GM12865 (cell line): ENCODE results near the gene NHEJ1.
A peak's percentile ranks its signal among the peaks of the same experiment; 100 is the strongest.

ENCODE experiments used
- DNase-seq: peaks from one replicate; pipeline ENCODE4 v3.0.0; 2010; ENCODE audit warnings: low read depth
- H3K4me3 ChIP-seq: 2 replicates; pipeline ENCODE4 v1.5.1; 2011; ENCODE audit warnings: mild to moderate bottlenecking, low read depth, low read length, control low read depth
- TF ChIP-seq, protein P1 (sequence below): IDR thresholded peaks from 2 replicates; pipeline ENCODE4 v1.5.1; 2011; ENCODE audit warnings: low read length, control low read depth, low read depth, inconsistent platforms; ENCODE audit not compliant: insufficient read depth; ENCODE audit errors: missing control alignments

NHEJ1 gene

DNA sequence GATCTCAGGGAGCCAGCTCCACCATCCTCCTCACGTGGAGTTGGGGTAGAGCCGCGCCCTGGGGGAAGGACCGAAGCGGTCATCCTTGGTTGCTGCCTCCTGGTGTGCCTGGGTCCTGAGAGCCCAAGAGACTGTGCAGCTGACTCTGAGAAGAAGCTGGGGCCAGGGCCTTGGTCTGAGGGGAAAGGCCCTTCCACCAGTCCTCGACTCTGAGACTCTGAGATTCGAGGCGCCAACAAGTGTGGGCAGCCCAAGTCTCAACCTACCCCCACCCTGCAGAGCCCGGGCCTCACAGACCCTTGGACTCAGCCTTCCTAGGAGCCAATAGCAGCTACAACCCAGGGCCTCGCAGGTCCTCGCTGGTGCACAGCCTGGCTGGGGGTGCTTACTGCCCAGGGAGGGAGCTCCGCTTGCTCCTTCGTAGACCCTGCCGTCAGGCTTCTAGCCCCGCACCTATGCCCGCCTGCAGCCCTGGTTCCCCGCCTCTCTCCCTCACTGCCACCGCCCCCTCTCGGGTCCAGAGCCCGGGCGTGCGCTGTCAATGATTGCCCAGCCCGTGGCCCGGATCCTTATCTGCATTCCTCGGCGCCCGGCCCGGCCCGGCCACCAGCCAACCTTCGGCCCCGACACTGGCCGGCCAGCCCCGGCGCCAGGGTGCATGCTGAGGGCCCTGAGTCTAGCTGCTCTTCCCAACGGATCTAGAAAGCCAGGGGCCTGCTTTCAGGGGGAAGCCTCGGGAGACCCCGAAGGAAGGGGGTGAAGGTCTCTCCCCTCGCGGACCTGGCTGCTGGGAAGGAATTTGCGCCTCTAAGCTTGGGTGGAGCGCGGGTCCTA is 101.9 kb downstream of the NHEJ1 start:
- H3K4me3 ChIP-seq: no peak overlapping the region
- no peak for DNase-seq
- TF ChIP-seq, protein P1, sequence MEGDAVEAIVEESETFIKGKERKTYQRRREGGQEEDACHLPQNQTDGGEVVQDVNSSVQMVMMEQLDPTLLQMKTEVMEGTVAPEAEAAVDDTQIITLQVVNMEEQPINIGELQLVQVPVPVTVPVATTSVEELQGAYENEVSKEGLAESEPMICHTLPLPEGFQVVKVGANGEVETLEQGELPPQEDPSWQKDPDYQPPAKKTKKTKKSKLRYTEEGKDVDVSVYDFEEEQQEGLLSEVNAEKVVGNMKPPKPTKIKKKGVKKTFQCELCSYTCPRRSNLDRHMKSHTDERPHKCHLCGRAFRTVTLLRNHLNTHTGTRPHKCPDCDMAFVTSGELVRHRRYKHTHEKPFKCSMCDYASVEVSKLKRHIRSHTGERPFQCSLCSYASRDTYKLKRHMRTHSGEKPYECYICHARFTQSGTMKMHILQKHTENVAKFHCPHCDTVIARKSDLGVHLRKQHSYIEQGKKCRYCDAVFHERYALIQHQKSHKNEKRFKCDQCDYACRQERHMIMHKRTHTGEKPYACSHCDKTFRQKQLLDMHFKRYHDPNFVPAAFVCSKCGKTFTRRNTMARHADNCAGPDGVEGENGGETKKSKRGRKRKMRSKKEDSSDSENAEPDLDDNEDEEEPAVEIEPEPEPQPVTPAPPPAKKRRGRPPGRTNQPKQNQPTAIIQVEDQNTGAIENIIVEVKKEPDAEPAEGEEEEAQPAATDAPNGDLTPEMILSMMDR: no peak

DNA sequence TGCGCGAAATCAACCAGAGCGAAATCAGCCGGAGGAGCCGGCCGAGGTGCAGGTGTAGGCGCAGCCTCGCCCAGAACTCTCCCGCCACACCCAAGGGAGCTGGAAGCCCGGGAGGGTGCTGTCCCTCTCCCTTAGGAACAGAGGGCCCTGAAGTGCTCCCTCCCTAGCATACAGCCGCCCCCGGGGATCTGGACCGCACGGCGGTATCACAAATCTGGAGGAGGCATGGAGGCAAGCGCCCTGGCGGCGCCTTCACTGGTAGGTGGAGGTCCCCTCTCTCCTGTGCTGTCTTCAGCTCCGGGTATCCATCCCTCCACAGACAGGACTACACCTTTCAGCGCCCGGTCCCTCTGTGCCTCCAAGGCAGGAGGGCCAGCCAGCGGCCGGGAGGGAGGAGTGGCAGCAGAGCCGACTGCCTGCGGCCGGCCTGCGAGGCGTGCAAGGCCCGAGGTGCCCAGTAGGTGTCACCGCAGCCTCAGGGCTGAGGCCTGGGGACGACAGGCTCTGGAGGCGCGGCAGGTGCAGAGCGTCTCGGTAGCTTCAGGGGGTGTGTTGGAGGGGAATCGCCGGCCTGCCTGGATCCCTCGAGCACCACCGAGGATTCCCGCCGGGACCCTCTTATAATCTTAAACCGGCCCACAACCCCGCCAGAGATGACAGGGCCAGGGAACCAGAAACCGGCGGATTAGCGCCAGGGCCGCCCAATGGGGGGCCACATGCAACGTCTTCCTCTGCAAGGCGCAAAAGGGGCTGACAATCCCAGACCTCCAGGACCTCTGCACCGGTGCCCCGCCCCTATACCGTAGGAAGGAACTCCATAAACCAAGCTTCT is 102.7 kb downstream of the NHEJ1 start:
- DNase-seq: peak; percentile 80
- TF ChIP-seq, protein P1: peak; percentile 96
- no peak overlapping the region for H3K4me3 ChIP-seq

DNA sequence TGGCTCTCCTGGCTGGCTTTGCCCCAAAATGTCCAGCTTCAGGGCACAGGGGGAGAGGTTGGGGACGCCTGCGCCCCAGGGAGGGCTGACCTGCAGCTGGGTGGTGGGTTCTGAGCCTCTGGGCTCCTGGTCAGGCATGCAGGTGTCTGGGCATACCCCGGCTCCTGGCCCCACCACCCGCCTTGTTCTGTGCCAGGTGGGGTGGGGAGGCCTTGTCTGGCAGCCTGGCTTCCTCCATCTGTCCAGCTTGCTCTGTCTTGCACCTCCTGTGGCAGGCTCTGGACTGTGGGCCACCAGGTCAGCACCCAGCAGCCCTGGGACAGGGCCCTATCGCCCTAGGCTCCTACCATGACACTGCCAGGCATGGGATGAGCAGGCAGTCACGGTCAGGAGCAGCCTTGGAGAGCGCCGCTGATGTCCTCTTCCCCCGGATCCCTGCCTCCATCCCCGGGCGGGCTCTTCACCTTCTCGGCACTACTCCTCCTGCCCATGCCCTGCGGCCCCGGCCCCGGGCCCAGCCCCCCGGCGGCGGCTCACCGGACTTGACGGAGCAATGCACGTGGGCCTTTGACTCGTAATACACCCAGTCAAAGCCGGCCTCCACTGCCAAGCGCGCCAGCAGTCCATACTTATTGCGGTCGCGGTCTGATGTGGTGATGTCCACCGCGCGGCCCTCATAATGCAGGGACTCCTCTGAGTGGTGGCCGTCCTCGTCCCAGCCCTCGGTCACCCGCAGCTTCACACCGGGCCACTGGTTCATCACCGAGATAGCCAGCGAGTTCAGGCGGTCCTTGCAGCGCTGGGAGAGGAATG is 103.5 kb downstream of the NHEJ1 start:
- no peak overlapping the region for H3K4me3 ChIP-seq
- no peak for DNase-seq
- TF ChIP-seq, protein P1: no peak

DNA sequence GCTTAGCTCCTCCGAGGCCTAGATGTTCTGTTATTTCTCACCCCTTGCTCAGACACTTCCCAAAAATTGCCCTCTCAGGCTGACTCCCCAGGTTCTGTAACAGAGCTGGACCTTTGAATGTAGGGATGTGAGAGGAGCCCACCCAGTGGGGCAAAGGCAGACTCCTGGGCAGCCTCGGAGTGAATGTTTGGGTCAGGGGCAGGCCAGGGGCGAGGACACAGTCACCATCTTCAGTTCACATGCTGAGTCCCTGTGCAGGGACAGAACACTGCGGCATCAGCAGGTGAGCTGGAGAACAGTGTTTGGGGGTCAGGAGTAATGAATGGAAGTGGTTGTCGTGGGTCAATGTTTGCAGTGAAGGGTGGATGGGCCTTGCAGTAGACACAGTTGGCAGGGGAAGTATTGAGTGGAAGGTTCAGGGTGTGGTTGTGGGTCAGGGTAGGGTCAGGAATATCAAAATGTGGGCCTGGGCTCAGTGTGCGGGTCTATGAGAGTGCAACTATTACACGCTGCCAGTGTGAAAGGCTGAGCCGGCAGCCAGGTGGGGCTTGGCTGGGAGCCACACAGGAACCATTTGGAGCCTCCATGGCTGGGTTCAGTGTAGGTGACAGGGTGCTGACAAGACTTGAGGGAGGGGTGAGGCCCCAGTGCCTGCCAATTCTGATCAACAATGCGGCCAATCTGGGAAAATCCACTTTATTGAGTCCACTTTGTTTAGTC is 104.3 kb downstream of the NHEJ1 start:
- H3K4me3 ChIP-seq: no peak overlapping the region
- TF ChIP-seq, protein P1: no peak
- DNase-seq: no peak

DNA sequence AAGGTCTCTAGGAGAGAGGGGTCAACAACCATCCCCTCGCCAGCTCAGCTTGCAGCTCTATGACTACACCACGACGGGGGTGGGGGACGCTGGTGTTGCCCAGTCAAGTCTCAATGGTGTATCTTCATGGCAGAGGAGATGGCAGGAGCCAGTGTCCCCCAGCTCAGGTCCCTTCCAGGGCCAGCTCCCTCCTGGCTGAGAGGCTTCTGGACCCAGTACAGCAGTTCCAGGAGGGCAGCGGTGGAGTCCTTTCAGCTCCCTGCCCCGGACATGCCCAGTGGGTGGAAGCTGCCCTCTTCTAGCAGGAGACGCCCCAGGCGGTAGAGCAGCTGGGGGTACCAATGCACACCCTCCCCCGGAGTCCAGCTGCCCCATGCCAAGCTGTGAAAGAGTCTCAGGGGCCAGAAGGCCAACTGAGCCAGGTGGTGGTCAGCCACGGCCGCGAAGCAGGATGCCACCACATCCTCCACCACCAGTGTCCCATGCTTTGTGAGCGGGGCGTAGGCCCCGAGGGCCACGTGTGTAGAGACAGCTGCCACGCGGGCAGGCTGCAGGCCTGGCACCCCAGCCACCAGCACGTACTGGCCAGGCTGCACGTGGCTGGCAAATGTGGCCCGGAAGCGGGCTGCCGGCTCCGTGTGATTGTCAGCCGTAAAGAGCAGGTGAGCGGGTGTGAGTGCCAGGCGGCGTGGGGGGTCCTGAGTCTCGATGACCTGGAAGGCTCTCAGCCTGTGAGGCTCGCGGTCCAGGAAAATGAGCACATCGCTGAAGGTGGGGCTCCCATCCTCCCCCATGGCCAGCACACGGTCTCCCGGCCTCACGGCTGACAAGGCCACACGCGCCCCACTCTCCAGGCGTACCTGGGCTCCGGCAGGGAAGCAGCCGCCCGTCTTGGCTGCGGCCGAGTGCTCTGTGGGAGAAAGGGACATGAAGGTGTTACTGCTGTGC is 105.4 kb downstream of the NHEJ1 start:
- TF ChIP-seq, protein P1: no peak
- DNase-seq: no peak
- H3K4me3 ChIP-seq: no peak overlapping the region
